ENCODE data around the gene SLCO2A1. TPM values are rescaled to one million over a fixed set of nuclear protein-coding genes. Genes with fewer than 3 reads are reported as not detected.

SLCO2A1 gene
- total RNA-seq, 2 experiments from 2014 or later = not detected

DNA sequence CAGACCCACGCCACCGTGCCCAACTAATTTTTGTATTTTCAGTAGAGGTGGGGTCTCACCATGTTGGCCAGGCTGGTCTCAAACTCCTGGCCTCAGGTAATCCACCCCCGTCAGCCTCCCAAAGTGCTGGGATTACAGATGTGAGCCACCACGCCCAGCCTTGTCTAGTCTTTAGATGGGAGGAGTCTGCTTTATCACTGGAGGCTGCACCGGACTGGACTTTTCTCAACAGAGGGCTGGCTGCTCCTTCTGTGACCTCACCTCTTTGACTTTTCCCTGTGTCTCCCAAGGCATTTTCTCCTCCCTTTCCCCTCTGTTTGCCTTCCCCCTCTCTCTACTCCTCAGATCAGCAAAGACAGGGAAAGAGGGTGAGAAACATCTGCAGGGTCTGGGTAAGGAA, 28.5 kb downstream of the SLCO2A1 start:
- no peak for DNase-seq
- Mint-ChIP-seq H3K4me1 (ENCODE audit: low read depth) (no peaks in the 10 kb centered on the region), H3K9me3 (no peaks in the 10 kb centered on the region), H3K27ac (no peak overlapping the region), H3K36me3 (ENCODE audit: low read depth) (no peaks in the 10 kb centered on the region), H3K4me3 (no peak overlapping the region), H3K27me3 (ENCODE audit: low read depth) (peaks cover 6% of the 10 kb centered on the region)
- CTCF ChIA-PET = no interaction called here
- intact Hi-C loops (cut with micrococcal nuclease) = no loop called here

- Mint-ChIP-seq H3K4me1 (ENCODE audit: low read depth) (no peaks in the 10 kb centered on the region), H3K4me3 (no peak overlapping the region), H3K27me3 (ENCODE audit: low read depth) (peaks cover 6% of the 10 kb centered on the region), H3K27ac (no peak overlapping the region), H3K36me3 (ENCODE audit: low read depth) (no peaks in the 10 kb centered on the region), H3K9me3 (no peaks in the 10 kb centered on the region)
- CTCF ChIA-PET = no interaction called here
- intact Hi-C loops (cut with micrococcal nuclease) = no loop called here
- no peak for DNase-seq
Measured at GRCh38 chr3:133999891-134000685, 29.6 kb downstream of the SLCO2A1 start.

- intact Hi-C loops (cut with micrococcal nuclease) = no loop called here
- Mint-ChIP-seq H3K27me3 (ENCODE audit: low read depth) (peaks cover 9% of the 10 kb centered on the region), H3K9me3 (no peaks in the 10 kb centered on the region), H3K36me3 (ENCODE audit: low read depth) (no peaks in the 10 kb centered on the region), H3K4me3 (no peak overlapping the region), H3K4me1 (ENCODE audit: low read depth) (no peaks in the 10 kb centered on the region), H3K27ac (no peak overlapping the region)
- no peak for DNase-seq
- CTCF ChIA-PET = interaction anchor here (0.5 to 0.7 kb wide), 2 partner anchors 180 to 366 kb away, joined by 3 read pairs; no protein-coding TSS in a partner anchor
Measured at GRCh38 chr3:133998691-133999241, 31.0 kb downstream of the SLCO2A1 start.

GRCh38 chr3:133997871-133998635, 31.7 kb downstream of the SLCO2A1 start:
- intact Hi-C loops (cut with micrococcal nuclease) = no loop called here
- Mint-ChIP-seq H3K4me3 (no peak overlapping the region), H3K9me3 (no peaks in the 10 kb centered on the region), H3K27ac (no peak overlapping the region), H3K36me3 (ENCODE audit: low read depth) (no peaks in the 10 kb centered on the region), H3K4me1 (ENCODE audit: low read depth) (no peaks in the 10 kb centered on the region), H3K27me3 (ENCODE audit: low read depth) (peaks cover 11% of the 10 kb centered on the region)
- DNase-seq = no peak
- CTCF ChIA-PET = no interaction called here

GRCh38 chr3:133996996-133997395, 32.7 kb downstream of the SLCO2A1 start:
- Mint-ChIP-seq H3K4me1 (ENCODE audit: low read depth) (no peaks in the 10 kb centered on the region), H3K4me3 (no peak overlapping the region), H3K27me3 (ENCODE audit: low read depth) (peaks cover 11% of the 10 kb centered on the region), H3K36me3 (ENCODE audit: low read depth) (no peaks in the 10 kb centered on the region), H3K27ac (no peak overlapping the region), H3K9me3 (no peaks in the 10 kb centered on the region)
- CTCF ChIA-PET = no interaction called here
- no peak for DNase-seq
- intact Hi-C loops (cut with micrococcal nuclease) = no loop called here

DNA sequence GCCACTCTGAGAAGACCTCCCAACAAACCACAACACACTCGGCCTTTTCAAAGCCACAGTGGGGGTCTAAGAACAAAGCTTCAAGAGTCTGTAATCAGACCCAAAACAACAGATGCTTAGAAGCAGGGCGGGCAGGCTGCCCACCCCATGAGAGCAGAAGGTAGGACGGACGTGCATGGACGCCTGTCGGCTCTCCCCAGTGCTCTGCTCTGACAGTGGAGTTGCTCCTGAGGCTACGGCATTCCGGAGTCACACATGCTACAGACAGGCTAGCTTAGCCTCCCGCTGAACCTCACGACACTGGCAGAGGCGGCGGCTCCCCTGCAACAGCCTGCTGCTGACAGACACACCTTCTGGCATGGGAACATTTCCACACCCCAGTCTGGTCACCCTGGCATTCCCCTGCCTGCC, 33.5 kb downstream of the SLCO2A1 start:
- no peaks in the 10 kb centered on the region for H3K4me1 Mint-ChIP-seq (ENCODE audit: low read depth)
- H3K4me3 Mint-ChIP-seq = no peak overlapping the region
- no peak for DNase-seq
- H3K27ac Mint-ChIP-seq = no peak overlapping the region
- peaks cover 11% of the 10 kb centered on the region for H3K27me3 Mint-ChIP-seq (ENCODE audit: low read depth)
- H3K36me3 Mint-ChIP-seq (ENCODE audit: low read depth) = no peaks in the 10 kb centered on the region
- no peaks in the 10 kb centered on the region for H3K9me3 Mint-ChIP-seq
- intact Hi-C loops (cut with micrococcal nuclease) = no loop called here
- CTCF ChIA-PET = no interaction called here

- H3K36me3 Mint-ChIP-seq (ENCODE audit: low read depth) = no peaks in the 10 kb centered on the region
- H3K9me3 Mint-ChIP-seq = no peaks in the 10 kb centered on the region
- H3K27ac Mint-ChIP-seq = no peak overlapping the region
- H3K4me3 Mint-ChIP-seq = no peak overlapping the region
- DNase-seq = no peak
- no peaks in the 10 kb centered on the region for H3K4me1 Mint-ChIP-seq (ENCODE audit: low read depth)
- peaks cover 11% of the 10 kb centered on the region for H3K27me3 Mint-ChIP-seq (ENCODE audit: low read depth)
- CTCF ChIA-PET = interaction anchor here (0.6 to 1.0 kb wide), 2 partner anchors 9 to 60 kb away, joined by 3 to 4 read pairs; no protein-coding TSS in a partner anchor
- intact Hi-C loops (cut with micrococcal nuclease) = no loop called here
Measured at GRCh38 chr3:133995264-133995663, 34.5 kb downstream of the SLCO2A1 start.

- H3K36me3 Mint-ChIP-seq (ENCODE audit: low read depth) = no peaks in the 10 kb centered on the region
Measured at GRCh38 chr3:133994166-133994890, 35.4 kb downstream of the SLCO2A1 start.

GRCh38 chr3:133992951-133993620, 36.6 kb downstream of the SLCO2A1 start:
- peaks cover 9% of the 10 kb centered on the region for H3K27me3 Mint-ChIP-seq (ENCODE audit: low read depth)
- intact Hi-C loops (cut with micrococcal nuclease) = no loop called here
- H3K9me3 Mint-ChIP-seq = no peaks in the 10 kb centered on the region
- no peaks in the 10 kb centered on the region for H3K4me1 Mint-ChIP-seq (ENCODE audit: low read depth)
- H3K27ac Mint-ChIP-seq = no peak overlapping the region
- H3K4me3 Mint-ChIP-seq = no peak overlapping the region
- CTCF ChIA-PET = interaction anchor here (0.7 kb wide), 1 partner anchor 502 kb away, joined by 3 read pairs; no protein-coding TSS in a partner anchor
- H3K36me3 Mint-ChIP-seq (ENCODE audit: low read depth) = no peaks in the 10 kb centered on the region
- no peak for DNase-seq

More at GRCh38 chr3:133994166-133994890, 35.4 kb downstream of the SLCO2A1 start:
- no peak overlapping the region for H3K27ac Mint-ChIP-seq
- CTCF ChIA-PET = no interaction called here
- no peaks in the 10 kb centered on the region for H3K9me3 Mint-ChIP-seq
- no peak overlapping the region for H3K4me3 Mint-ChIP-seq
- intact Hi-C loops (cut with micrococcal nuclease) = no loop called here
- H3K27me3 Mint-ChIP-seq (ENCODE audit: low read depth) = peaks cover 9% of the 10 kb centered on the region
- DNase-seq = no peak
- no peaks in the 10 kb centered on the region for H3K4me1 Mint-ChIP-seq (ENCODE audit: low read depth)

GRCh38 chr3:133992381-133992780, 37.3 kb downstream of the SLCO2A1 start:
- H3K9me3 Mint-ChIP-seq = no peaks in the 10 kb centered on the region
- no peak for DNase-seq
- CTCF ChIA-PET = interaction anchor here (0.6 kb wide), 1 partner anchor 244 kb away, joined by 3 read pairs; no protein-coding TSS in a partner anchor
- intact Hi-C loops (cut with micrococcal nuclease) = no loop called here
- H3K4me1 Mint-ChIP-seq (ENCODE audit: low read depth) = no peaks in the 10 kb centered on the region
- no peak overlapping the region for H3K27ac Mint-ChIP-seq
- no peak overlapping the region for H3K4me3 Mint-ChIP-seq
- H3K36me3 Mint-ChIP-seq (ENCODE audit: low read depth) = no peaks in the 10 kb centered on the region
- H3K27me3 Mint-ChIP-seq (ENCODE audit: low read depth) = peaks cover 9% of the 10 kb centered on the region

DNA sequence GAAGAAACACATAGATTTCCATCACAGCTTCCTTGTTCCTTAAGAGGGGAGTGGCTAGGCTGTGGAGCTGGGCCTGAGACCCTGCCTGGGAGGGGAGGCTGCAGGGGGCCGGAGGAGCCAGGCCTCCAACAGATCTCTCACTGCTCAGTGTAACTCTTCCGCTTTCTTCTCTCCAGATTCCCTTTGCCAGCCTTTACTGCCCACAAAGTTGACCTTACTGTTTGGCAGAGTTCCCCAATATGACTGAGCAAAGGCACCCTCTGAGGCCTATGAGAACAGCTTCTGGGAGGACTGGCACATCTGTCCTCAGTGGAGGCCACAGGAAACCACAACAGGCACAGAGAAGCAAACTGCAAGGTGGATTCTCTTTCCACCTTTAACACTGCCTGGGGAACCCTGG, 38.1 kb downstream of the SLCO2A1 start:
- no peak for DNase-seq
- no peaks in the 10 kb centered on the region for H3K4me1 Mint-ChIP-seq (ENCODE audit: low read depth)
- intact Hi-C loops (cut with micrococcal nuclease) = no loop called here
- no peak overlapping the region for H3K27ac Mint-ChIP-seq
- no peaks in the 10 kb centered on the region for H3K36me3 Mint-ChIP-seq (ENCODE audit: low read depth)
- H3K9me3 Mint-ChIP-seq = no peaks in the 10 kb centered on the region
- H3K4me3 Mint-ChIP-seq = no peak overlapping the region
- CTCF ChIA-PET = no interaction called here
- peaks cover 9% of the 10 kb centered on the region for H3K27me3 Mint-ChIP-seq (ENCODE audit: low read depth)

DNA sequence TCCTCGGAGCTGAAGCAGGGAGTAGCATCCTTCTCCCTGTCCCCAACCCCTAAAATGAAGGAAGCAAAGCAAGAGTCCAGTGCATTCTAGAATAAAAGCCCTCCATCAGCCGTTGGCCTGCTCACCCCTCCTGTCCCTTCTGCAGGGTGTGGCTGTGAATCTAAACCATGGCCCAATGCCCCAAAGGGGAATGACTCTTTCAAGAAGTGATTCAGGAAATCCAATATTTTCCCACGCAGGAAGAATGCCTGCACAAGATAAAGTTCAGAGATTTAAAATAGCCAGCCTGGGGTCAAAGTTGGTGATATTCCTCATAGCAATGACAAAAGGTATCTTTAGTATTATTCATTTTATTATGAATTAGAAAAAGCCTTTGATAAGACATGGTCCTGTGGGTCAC, 38.5 kb downstream of the SLCO2A1 start:
- Mint-ChIP-seq H3K27me3 (ENCODE audit: low read depth) (peaks cover 9% of the 10 kb centered on the region), H3K36me3 (ENCODE audit: low read depth) (no peaks in the 10 kb centered on the region), H3K4me1 (ENCODE audit: low read depth) (no peaks in the 10 kb centered on the region), H3K4me3 (no peak overlapping the region), H3K27ac (no peak overlapping the region), H3K9me3 (no peaks in the 10 kb centered on the region)
- no peak for DNase-seq
- CTCF ChIA-PET = no interaction called here
- intact Hi-C loops (cut with micrococcal nuclease) = no loop called here

Data from activated naive CD4-positive, alpha-beta T cell treated with anti-CD3 and anti-CD28 coated beads for 36 hours (primary cell).